Measurements from ENCODE around the gene PXDN.

DNA sequence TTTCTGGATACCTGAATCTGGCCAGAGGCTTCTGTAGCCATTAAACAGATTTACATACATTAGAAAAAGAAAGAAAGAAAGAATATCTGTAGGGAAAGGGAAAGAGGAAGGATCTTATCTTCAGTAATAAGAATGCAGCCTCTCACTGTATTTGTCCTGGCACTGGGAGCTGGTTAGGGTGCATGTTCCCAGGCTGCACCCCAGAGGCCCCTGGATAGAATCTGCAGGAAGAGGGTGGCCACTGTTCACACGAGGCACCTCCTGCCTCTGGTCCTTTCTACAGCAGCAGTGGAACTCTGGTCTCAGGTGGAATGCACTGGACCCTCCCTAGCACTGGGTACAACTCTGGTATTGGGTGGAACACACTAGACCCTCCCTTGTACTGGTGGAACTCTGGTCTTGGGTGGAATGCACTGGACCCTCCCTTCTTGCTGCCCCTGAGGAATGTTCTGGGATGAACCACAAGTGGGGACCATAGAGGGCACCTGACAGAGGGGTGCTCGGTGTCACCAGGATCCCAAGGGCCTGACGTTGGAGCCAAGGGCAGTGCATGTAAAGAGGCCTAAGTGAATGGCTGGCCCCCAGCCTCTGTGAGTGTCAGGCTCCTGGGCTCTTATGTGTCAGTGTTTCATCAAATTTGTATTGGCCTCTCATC is 27.4 kb upstream of the PXDN start:
- TF ChIP-seq CTCF (IDR thresholded peaks at IDR 0.05; ENCODE audit: low read depth, low read length, poor library complexity, severe bottlenecking) (no peak), EZH2phosphoT487 (IDR thresholded peaks at IDR 0.05; ENCODE audit: borderline replicate concordance, low read length) (no peak)

Measured in DOHH2 (cell line).